ENCODE measurements around the gene SNORC. TPM values are rescaled to one million over a fixed set of nuclear protein-coding genes. Genes with fewer than 3 reads are reported as not detected.

The SNORC gene
- polyA plus RNA-seq, 1 donor from 2014 or later: 0.68 TPM

GRCh38 chr2:232924433-232924832 is 54.4 kb downstream of the SNORC start:
- Histone ChIP-seq H3K9me3 (ENCODE audit: low read length) (peaks cover 2% of the 10 kb centered on the region), H3K27me3 (ENCODE audit: insufficient read depth, low read depth, low read length) (peaks cover 46% of the 10 kb centered on the region), H3K27ac (ENCODE audit: low read length) (no peak overlapping the region), H3F3A (ENCODE audit: insufficient read depth, low read length, poor library complexity, severe bottlenecking) (no peaks in the 10 kb centered on the region), H3K4me2 (ENCODE audit: low read length) (no peak overlapping the region), H3K4me3 (ENCODE audit: low read length) (no peak overlapping the region), H3K9ac (ENCODE audit: low read length) (no peak overlapping the region), H2AFZ (ENCODE audit: low read depth, low read length) (no peak overlapping the region), H3K36me3 (ENCODE audit: insufficient read depth, low read length) (no peaks in the 10 kb centered on the region), H3K9me2 (ENCODE audit: insufficient read depth, low read length) (no peaks in the 10 kb centered on the region), H3K79me2 (replicated peaks; ENCODE audit: insufficient read depth, low read length) (no peaks in the 10 kb centered on the region), H4K20me1 (ENCODE audit: insufficient read depth) (no peaks in the 10 kb centered on the region)
- TF ChIP-seq CTCF (IDR thresholded peaks at IDR 0.05; ENCODE audit: poor library complexity, severe bottlenecking): no peak
- TF ChIP-seq EZH2 (IDR thresholded peaks at IDR 0.05; ENCODE audit: borderline replicate concordance, insufficient read depth, low read length, poor library complexity, severe bottlenecking): no peak
- TF ChIP-seq SMC3 (conservative IDR thresholded peaks at IDR 0.05; ENCODE audit: poor library complexity): no peak
- no peak for TF ChIP-seq MXI1 (conservative IDR thresholded peaks at IDR 0.05; ENCODE audit: poor library complexity, severe bottlenecking)
- no peak for TF ChIP-seq POLR2AphosphoS5 (IDR thresholded peaks at IDR 0.05)
- no peak for TF ChIP-seq EP300 (conservative IDR thresholded peaks at IDR 0.05; ENCODE audit: poor library complexity, severe bottlenecking)
- TF ChIP-seq TAF1 (IDR thresholded peaks at IDR 0.05; ENCODE audit: low read depth): no peak
- no peak for TF ChIP-seq REST (IDR thresholded peaks at IDR 0.05; ENCODE audit: borderline replicate concordance)
- TF ChIP-seq RAD21 (conservative IDR thresholded peaks at IDR 0.05): no peak

GRCh38 chr2:232925153-232925820 is 55.2 kb downstream of the SNORC start:
- Histone ChIP-seq H3K4me3 (ENCODE audit: low read length) (no peak overlapping the region), H3K79me2 (replicated peaks; ENCODE audit: insufficient read depth, low read length) (no peaks in the 10 kb centered on the region), H4K20me1 (ENCODE audit: insufficient read depth) (no peaks in the 10 kb centered on the region), H3K9me3 (ENCODE audit: low read length) (no peaks in the 10 kb centered on the region), H3K9ac (ENCODE audit: low read length) (no peak overlapping the region), H3K27me3 (ENCODE audit: insufficient read depth, low read depth, low read length) (peaks cover 53% of the 10 kb centered on the region), H3K27ac (ENCODE audit: low read length) (no peak overlapping the region), H3K36me3 (ENCODE audit: insufficient read depth, low read length) (no peaks in the 10 kb centered on the region), H3K9me2 (ENCODE audit: insufficient read depth, low read length) (no peaks in the 10 kb centered on the region), H3K4me2 (ENCODE audit: low read length) (no peak overlapping the region), H3F3A (ENCODE audit: insufficient read depth, low read length, poor library complexity, severe bottlenecking) (no peaks in the 10 kb centered on the region), H2AFZ (ENCODE audit: low read depth, low read length) (no peak overlapping the region)
- TF ChIP-seq CTCF (IDR thresholded peaks at IDR 0.05; ENCODE audit: poor library complexity, severe bottlenecking) (no peak), EP300 (conservative IDR thresholded peaks at IDR 0.05; ENCODE audit: poor library complexity, severe bottlenecking) (no peak), POLR2AphosphoS5 (IDR thresholded peaks at IDR 0.05) (no peak), RAD21 (conservative IDR thresholded peaks at IDR 0.05) (no peak), EZH2 (IDR thresholded peaks at IDR 0.05; ENCODE audit: borderline replicate concordance, insufficient read depth, low read length, poor library complexity, severe bottlenecking) (no peak), REST (IDR thresholded peaks at IDR 0.05; ENCODE audit: borderline replicate concordance) (no peak), MXI1 (conservative IDR thresholded peaks at IDR 0.05; ENCODE audit: poor library complexity, severe bottlenecking) (no peak), TAF1 (IDR thresholded peaks at IDR 0.05; ENCODE audit: low read depth) (no peak), SMC3 (conservative IDR thresholded peaks at IDR 0.05; ENCODE audit: poor library complexity) (no peak)

Data from neural cell (in vitro differentiated cells).